Gastroesophageal sphincter (tissue), 4 donors: ENCODE results near the gene RCCD1. TPM values are rescaled to one million over a fixed set of nuclear protein-coding genes. Genes with fewer than 3 reads are reported as not detected.

ENCODE experiments used
- ATAC-seq: fragments of 150-250 bp; one replicate; pipeline ENCODE4 v1.9.1; 2016; ENCODE audit warnings: mild to moderate bottlenecking, moderate library complexity
- H3K27ac ChIP-seq, 4 donors: fragments of 200-600 bp; sonication (generic) in 3 of 4; 1 replicate in 3 of 4; 2 replicates in 1 of 4; pipeline ENCODE4 v1.5.1; 2016 to 2019
- H3K27me3 ChIP-seq: fragments of 200-600 bp; sonication (generic); one replicate; pipeline ENCODE4 v1.5.1; 2019
- H3K36me3 ChIP-seq, 2 donors: fragments of 200-600 bp; sonication (generic); one replicate each; pipeline ENCODE4 v1.5.1; 2019; ENCODE audit warnings: control low read depth in 1 of 2
- H3K4me1 ChIP-seq, 3 donors: fragments of 200-600 bp; sonication (generic); 1 replicate in 2 of 3; 2 replicates in 1 of 3; pipeline ENCODE4 v1.5.1; 2016 to 2019; ENCODE audit warnings: control low read depth in 2 of 3
- H3K4me3 ChIP-seq, 2 donors: fragments of 200-600 bp; sonication (generic); one replicate each; pipeline ENCODE4 v1.5.1; 2019; ENCODE audit warnings: mild to moderate bottlenecking in 1 of 2, moderate library complexity in 1 of 2
- H3K9me3 ChIP-seq, 3 donors: fragments of 200-600 bp; sonication (generic); one replicate each; pipeline ENCODE4 v1.5.1; 2017 to 2019; ENCODE audit warnings: control low read depth in 2 of 3
- CTCF ChIP-seq, 4 experiments: fragments of 200-600 bp in 2 of 4; fragments of 450-650 bp in 2 of 4; sonication (generic) in 1 of 4; IDR thresholded peaks; one replicate each; pipeline ENCODE4 v1.5.1; 2017 to 2019; ENCODE audit warnings: antibody characterized with exemption in 4 of 4, mild to moderate bottlenecking in 2 of 4, moderate library complexity in 2 of 4
- EP300 ChIP-seq: sonication (generic); formaldehyde crosslinking; IDR thresholded peaks from one replicate; pipeline ENCODE4 v1.6.1; 2017; ENCODE audit warnings: antibody characterized with exemption, mild to moderate bottlenecking
- POLR2A ChIP-seq, 2 donors: fragments of 450-650 bp; IDR thresholded peaks; one replicate each; pipeline ENCODE4 v1.6.1; 2017; ENCODE audit warnings: antibody characterized with exemption in 2 of 2, mild to moderate bottlenecking in 2 of 2, moderate library complexity in 1 of 2
- POLR2AphosphoS5 ChIP-seq: sonication (generic); formaldehyde crosslinking; IDR thresholded peaks from one replicate; pipeline ENCODE4 v1.6.1; 2017; ENCODE audit warnings: antibody characterized with exemption
- WGBS, 2 donors: methylation state at CpG; one replicate each; pipeline ENCODE4 v1.1.5; 2018; ENCODE audit warnings: low coverage in 1 of 2; 5-methylcytosine and 5-hydroxymethylcytosine counted together
- small RNA-seq, 4 donors: library from RNA; depleted of rRNA; stranded (forward); fragments of <200 nt; gene quantifications; one replicate each; pipeline ENCODE3, GENCODE V24; 2016
- total RNA-seq, 4 donors: library from RNA; depleted of rRNA; stranded (reverse); fragments of >200 nt; gene quantifications; one replicate each; pipeline ENCODE4 v1.1.0, GENCODE V29; 2016

Gene RCCD1
- total RNA-seq, 4 donors from 2014 or later: 5.3 to 11.1 (median 9.0) TPM

- H3K4me3 ChIP-seq: no peak overlapping the region
- no peaks in the 10 kb centered on the region for H3K4me1 ChIP-seq
- H3K27me3 ChIP-seq: no peaks in the 10 kb centered on the region
- peaks cover 0 to 91% of the 10 kb centered on the region in 2 donors for H3K36me3 ChIP-seq
- no peak for ATAC-seq
- WGBS, 2 donors: 93 to 100% methylated on average over 3 of the region's 3 CpGs
- no peak for TF ChIP-seq CTCF (IDR thresholded peaks at IDR 0.05)
- TF ChIP-seq POLR2AphosphoS5: no peak
- no peak for TF ChIP-seq POLR2A (IDR thresholded peaks at IDR 0.05)
- no peak for TF ChIP-seq EP300
- no peak overlapping the region for H3K27ac ChIP-seq
- no peaks in the 10 kb centered on the region for H3K9me3 ChIP-seq
Measured at GRCh38 chr15:91001209-91001608, 46.5 kb downstream of the RCCD1 start.

- no peak for TF ChIP-seq POLR2AphosphoS5
- Histone ChIP-seq H3K4me1 (no peaks in the 10 kb centered on the region), H3K27ac (no peak overlapping the region), H3K27me3 (no peaks in the 10 kb centered on the region), H3K36me3 (peaks cover 0 to 100% of the 10 kb centered on the region in 2 donors), H3K9me3 (no peaks in the 10 kb centered on the region), H3K4me3 (no peak overlapping the region)
- no peak for ATAC-seq
- 76 to 100% methylated on average over 2 to 3 of the region's 3 CpGs for WGBS, 2 donors
Measured at GRCh38 chr15:91007266-91007665, 52.6 kb downstream of the RCCD1 start.

Small RNA genes within 50 kb of the gene (small RNA-seq; reads per million reads assigned to genes)
- gene RF00019: 0 reads per million in 4 donors

Other genes with a start within 250 kb of the RCCD1 start
- gene BLM, start 237.5 kb upstream of the RCCD1 start, total RNA-seq: 1 to 10 TPM in 2 of 4 donors, under 1 TPM in 2; 0.15 to 2.8 (median 1.4) TPM
- gene FURIN, start 86.3 kb upstream of the RCCD1 start, total RNA-seq: 10 to 100 TPM; 34.1 to 75.4 (median 59.8) TPM
- gene FES, start 70.4 kb upstream of the RCCD1 start, total RNA-seq: 10 to 100 TPM; 40.1 to 70.4 (median 43.5) TPM
- gene MAN2A2, start 51.6 kb upstream of the RCCD1 start, total RNA-seq: 10 to 100 TPM; 19.4 to 58.2 (median 44.9) TPM
- 10 to 100 TPM in 2 of 4 donors, 1 to 10 TPM in 2; 5.9 to 17.1 (median 8.3) TPM for gene HDDC3, start 22.3 kb upstream of the RCCD1 start, total RNA-seq
- 100 to 1,000 TPM in 2 of 4 donors, 10 to 100 TPM in 2; 63.7 to 116 (median 100) TPM for gene UNC45A, start 19.6 kb upstream of the RCCD1 start, total RNA-seq
- 10 to 100 TPM in 1 of 4 donors, 1 to 10 TPM in 3; 2.2 to 12.7 (median 4.5) TPM for gene PRC1, start 39.7 kb downstream of the RCCD1 start, total RNA-seq
- 10 to 100 TPM in 2 of 4 donors, 1 to 10 TPM in 2; 7.8 to 12.8 (median 10.1) TPM for gene VPS33B, start 67.7 kb downstream of the RCCD1 start, total RNA-seq
- gene SV2B, start 145.4 kb downstream of the RCCD1 start, total RNA-seq: 1 to 10 TPM in 3 of 4 donors, under 1 TPM in 1; 0.16 to 4.1 (median 1.1) TPM